HepG2 (cell line): ENCODE data around the gene C2orf76. TPM values are rescaled to one million over a fixed set of nuclear protein-coding genes. Genes with fewer than 3 reads are reported as not detected.

ENCODE experiments used
- ATAC-seq: fragments of 200-7000 bp; cut with Tn5 transposase; 3 replicates; pipeline ENCODE4 v1.9.1; 2020; ENCODE audit warnings: mild to moderate bottlenecking, moderate library complexity
- BruUV-seq: library from RNA; stranded (reverse); fragments of 400-500 nt; replicated peaks from 2 replicates; lab custom pipeline; 2021; lab: Mats Ljungman, UMichigan
- CTCF ChIA-PET: fragments of 300-600 bp; formaldehyde crosslinking; extraction: SDS; loops from one replicate; lab custom pipeline; 2021; ENCODE audit warnings: low total read pairs, inconsistent platforms, low intra/inter-chr PET ratio; lab: Yijun Ruan, JAX
- POLR2A ChIA-PET: fragments of 350-600 bp; sonication (Branson Sonifier 250); formaldehyde crosslinking; loops from one replicate; lab custom pipeline; 2020; ENCODE audit warnings: antibody characterized with exemption, inconsistent platforms; lab: Yijun Ruan, JAX
- DNase-seq: peaks from one replicate; pipeline ENCODE4 v3.0.0-alpha.2; 2015; ENCODE audit warnings: low spot score
- FAIRE-seq: peaks from 3 replicates; lab custom pipeline; 2011; peaks lifted over from hg19 to GRCh38; lab: Jason Lieb, UNC
- H2AFZ ChIP-seq: one replicate; pipeline ENCODE4 v1.6.1; 2011; ENCODE audit warnings: low read length, inconsistent platforms
- H3K27ac ChIP-seq: fragments of 300-600 bp; 3 replicates; pipeline ENCODE4 v1.8.0; 2011; ENCODE audit warnings: mixed run types, mild to moderate bottlenecking, mixed read lengths, low read length, inconsistent platforms; ENCODE audit not compliant: insufficient read depth; ENCODE audit errors: extremely low read length
- H3K27me3 ChIP-seq, 2 experiments: fragments of 200-600 bp in 1 of 2; 2 replicates in 1 of 2; 3 replicates in 1 of 2; pipeline versions ENCODE4 v1.6.0 to v1.8.0; 2011; ENCODE audit warnings: low read length in 2 of 2, mild to moderate bottlenecking in 2 of 2, moderate library complexity in 2 of 2, inconsistent platforms in 1 of 2; ENCODE audit not compliant: insufficient read depth in 2 of 2, control insufficient read depth in 1 of 2
- H3K36me3 ChIP-seq, 2 experiments: fragments of 200-600 bp in 1 of 2; replicated peaks in 1 of 2; 2 replicates in 1 of 2; 3 replicates in 1 of 2; pipeline versions ENCODE4 v1.5.1 to v1.8.0; 2011; ENCODE audit warnings: low read length in 2 of 2, inconsistent platforms in 1 of 2; ENCODE audit not compliant: insufficient read depth in 2 of 2, control insufficient read depth in 1 of 2
- H3K4me1 ChIP-seq: 2 replicates; pipeline ENCODE4 v1.5.1; 2012; ENCODE audit warnings: low read length, inconsistent platforms; ENCODE audit not compliant: insufficient read depth
- H3K4me2 ChIP-seq: 2 replicates; pipeline ENCODE4 v1.6.0; 2011; ENCODE audit warnings: low read depth, low read length, inconsistent platforms
- H3K4me3 ChIP-seq, 3 experiments: fragments of 200-600 bp in 1 of 3; sonication (generic), shearing (Covaris generic) in 1 of 3; replicated peaks in 1 of 3; 2 replicates each; pipeline ENCODE4 v1.5.1; 2011 to 2016; ENCODE audit warnings: low read length in 3 of 3, inconsistent platforms in 2 of 3, low read depth in 2 of 3, mild to moderate bottlenecking in 2 of 3, control low read depth in 1 of 3, mixed read lengths in 1 of 3; ENCODE audit not compliant: insufficient read depth in 1 of 3
- H3K79me2 ChIP-seq: one replicate; pipeline ENCODE4 v1.6.1; 2011; ENCODE audit warnings: low read length, inconsistent platforms; ENCODE audit not compliant: insufficient read depth
- H3K9ac ChIP-seq: 2 replicates; pipeline ENCODE4 v1.6.0; 2011; ENCODE audit warnings: mild to moderate bottlenecking, low read depth, low read length, inconsistent platforms; ENCODE audit not compliant: insufficient read depth
- H3K9me3 ChIP-seq: 2 replicates; pipeline ENCODE4 v1.5.1; 2012; ENCODE audit warnings: mild to moderate bottlenecking, low read length
- H4K20me1 ChIP-seq: 2 replicates; pipeline ENCODE4 v1.6.0; 2011; ENCODE audit warnings: inconsistent platforms, mild to moderate bottlenecking, low read length, moderate library complexity; ENCODE audit not compliant: insufficient read depth
- RARA ChIP-seq: IDR thresholded peaks from 2 replicates; pipeline ENCODE4 v1.6.1; 2016; ENCODE audit warnings: missing genetic modification reagents, missing compliant biosample characterization
- ZBTB3 ChIP-seq: sonication (generic); formaldehyde crosslinking; IDR thresholded peaks from 2 replicates; pipeline ENCODE4 v1.4.0; 2020; ENCODE audit warnings: low read depth, mild to moderate bottlenecking, moderate library complexity, missing genetic modification reagents, borderline replicate concordance
- ZMYM3 ChIP-seq: sonication (generic); formaldehyde crosslinking; IDR thresholded peaks from 2 replicates; pipeline ENCODE4 v1.5.1; 2020; ENCODE audit warnings: mild to moderate bottlenecking, missing genetic modification reagents
- ZNF263 ChIP-seq: sonication (generic); formaldehyde crosslinking; IDR thresholded peaks from 2 replicates; pipeline ENCODE4 v1.4.0; 2020; ENCODE audit warnings: missing genetic modification reagents
- WGBS: methylation state at CpG from one replicate; pipeline ENCODE4 v1.1.6; 2017; ENCODE audit warnings: low lambda C conversion rate; 5-methylcytosine and 5-hydroxymethylcytosine counted together
- in situ Hi-C: cut with HindIII; loops from 2 replicates; pipeline ENCODE4 v1.10.0; 2017; ENCODE audit warnings: low pct_unique_long_range_greater_than_20kb; ENCODE audit not compliant: extremely low pct_ligation_motif_present
- intact Hi-C: fragments of 100-400 bp; cut with micrococcal nuclease; formaldehyde crosslinking; loops from one replicate; pipeline ENCODE4 v1.10.0; 2022; ENCODE audit not compliant: unreplicated experiment
- polyA plus RNA-seq, 8 experiments: library from polyadenylated mRNA; depleted of rRNA in 3 of 8; stranded (reverse) in 7 of 8; unstranded in 1 of 8; fragments of >200 nt; fragmentation: Illumina TruSeq in 4 of 8; extraction: Trizol in 4 of 8; gene quantifications; 2 replicates each; pipeline versions ENCODE4 v1.2.1 to v1.2.3, GENCODE V29; 2011 to 2016; ENCODE audit warnings: low read depth in 4 of 8, missing spikeins in 1 of 8, mixed read lengths in 1 of 8; ENCODE audit not compliant: insufficient read depth in 1 of 8
- total RNA-seq, 5 experiments: library from RNA; depleted of rRNA; stranded (reverse); fragments of >200 nt; fragmentation: Illumina TruSeq; extraction: Trizol; gene quantifications; 2 replicates each; pipeline ENCODE4 v1.2.3, GENCODE V29; 2016; ENCODE audit warnings: low read depth in 1 of 5

The C2orf76 gene
- total and polyA plus RNA-seq, 2 of the 13 experiments (the other 11 are each of a cell fraction or from before 2014, with no cell fraction given), result 7.7 to 8.5 TPM

GRCh38 chr2:119293900-119294299 is 72.7 kb downstream of the C2orf76 start:
- Histone ChIP-seq H4K20me1 (no peaks in the 10 kb centered on the region), H3K4me3 (no peak overlapping the region), H3K4me1 (peaks cover 33% of the 10 kb centered on the region), H3K27me3 (no peaks in the 10 kb centered on the region; a peak in 2 of 5 replicates), H3K4me2 (no peak overlapping the region), H3K27ac (no peak overlapping the region), H3K79me2 (no peaks in the 10 kb centered on the region), H3K9me3 (no peaks in the 10 kb centered on the region), H3K36me3 (no peaks in the 10 kb centered on the region), H3K9ac (no peak overlapping the region), H2AFZ (no peak overlapping the region)
- intact Hi-C loops, result loop anchor here (5.0 kb wide), 2 partner anchors 73 to 267 kb away; partner anchors contain the start of genes C2orf76 and DBI
- BruUV-seq, result no TSS peak
- FAIRE-seq (no peak), DNase-seq (no peak), ATAC-seq (no peak)
- CTCF ChIA-PET, result no interaction called here
- 38% methylated on average over 7 of the region's 7 CpGs for WGBS
- POLR2A ChIA-PET, result no interaction called here
- in situ Hi-C loops, result no loop called here
- no peak for TF ChIP-seq ZBTB3 (CRISPR knock-in tag)
- TF ChIP-seq ZNF263 (CRISPR knock-in tag), result peak; percentile 59
- TF ChIP-seq, all 625 proteins: peak for 1

GRCh38 chr2:119293254-119293653 is 73.4 kb downstream of the C2orf76 start:
- Histone ChIP-seq H3K4me2 (no peak overlapping the region), H2AFZ (no peak overlapping the region), H3K79me2 (no peaks in the 10 kb centered on the region), H3K27me3 (no peaks in the 10 kb centered on the region; a peak in 2 of 5 replicates), H4K20me1 (no peaks in the 10 kb centered on the region), H3K27ac (no peak overlapping the region), H3K9ac (no peak overlapping the region), H3K36me3 (no peaks in the 10 kb centered on the region), H3K4me1 (peaks cover 27% of the 10 kb centered on the region), H3K9me3 (no peaks in the 10 kb centered on the region), H3K4me3 (no peak overlapping the region)
- no peak for TF ChIP-seq RARA (CRISPR knock-in tag)
- peak; percentile 80; the same call in 1 of the 2 replicates for TF ChIP-seq ZMYM3 (CRISPR knock-in tag)
- ATAC-seq (no peak), DNase-seq (no peak), FAIRE-seq (no peak)
- 53% methylated on average over 2 of the region's 2 CpGs for WGBS
- CTCF ChIA-PET, result no interaction called here
- intact Hi-C loops, result loop anchor here (5.0 kb wide), 2 partner anchors 74 to 266 kb away; partner anchors contain the start of genes C2orf76 and DBI
- in situ Hi-C loops, result no loop called here
- no TSS peak for BruUV-seq
- POLR2A ChIA-PET, result no interaction called here
